H1 (cell line): ENCODE results near the gene BOK. TPM values are rescaled to one million over a fixed set of nuclear protein-coding genes. Genes with fewer than 3 reads are reported as not detected.
"Not testable (repeated sequence)": the region's sequence is repeated elsewhere in the genome, so short reads cannot be mapped to it uniquely, and the experiment has no call there.

Source experiments
- CTCF ChIA-PET: fragments of 300-600 bp; sonication (Branson Sonifier 250); formaldehyde crosslinking; loops from one replicate; lab custom pipeline; 2021; ENCODE audit not compliant: partially characterized antibody; lab: Charles Lee
- POLR2A ChIA-PET: fragments of 300-600 bp; sonication (Branson Sonifier 250); formaldehyde crosslinking; loops from one replicate; lab custom pipeline; 2021; ENCODE audit warnings: inconsistent platforms; ENCODE audit not compliant: partially characterized antibody; lab: Charles Lee
- DNase-seq, 2 experiments: peaks; one replicate each; pipeline versions ENCODE4 v3.0.0 to v3.0.0-alpha.2; 2010 to 2022; ENCODE audit warnings: low spot score in 2 of 2, low read depth in 1 of 2, mixed read lengths in 1 of 2
- FAIRE-seq: peaks from 2 replicates; lab custom pipeline; 2011; peaks lifted over from hg19 to GRCh38; lab: Jason Lieb, UNC
- H2AFZ ChIP-seq: 2 replicates; pipeline ENCODE4 v1.8.1; 2012; ENCODE audit warnings: low read length, inconsistent platforms
- H2AK5ac ChIP-seq: 2 replicates; pipeline ENCODE4 v1.6.1; 2013; ENCODE audit warnings: low read depth, low read length
- H2BK120ac ChIP-seq: replicated peaks from 2 replicates; pipeline ENCODE3; 2013; ENCODE audit warnings: low read depth, low read length, inconsistent platforms
- H2BK12ac ChIP-seq: 2 replicates; pipeline ENCODE4 v1.6.1; 2013; ENCODE audit warnings: low read depth, low read length
- H2BK15ac ChIP-seq: 2 replicates; pipeline ENCODE4 v1.6.1; 2013; ENCODE audit warnings: low read length
- H2BK20ac ChIP-seq: 2 replicates; pipeline ENCODE4 v1.6.1; 2013; ENCODE audit warnings: low read length
- H2BK5ac ChIP-seq: 2 replicates; pipeline ENCODE4 v1.6.1; 2013; ENCODE audit warnings: low read depth, low read length
- H3K14ac ChIP-seq: 2 replicates; pipeline ENCODE4 v1.6.1; 2013; ENCODE audit warnings: inconsistent platforms; ENCODE audit not compliant: insufficient read length
- H3K18ac ChIP-seq: 2 replicates; pipeline ENCODE4 v1.6.1; 2013; ENCODE audit warnings: low read length; ENCODE audit errors: extremely low read depth
- H3K23ac ChIP-seq: 2 replicates; pipeline ENCODE4 v1.6.1; 2013; ENCODE audit warnings: inconsistent platforms; ENCODE audit not compliant: insufficient read length
- H3K23me2 ChIP-seq: 2 replicates; pipeline ENCODE4 v1.6.1; 2013; ENCODE audit warnings: low read depth, low read length
- H3K27ac ChIP-seq: 2 replicates; pipeline ENCODE4 v1.6.1; 2011; ENCODE audit warnings: low read depth, low read length, inconsistent platforms
- H3K27me3 ChIP-seq, 4 experiments: replicated peaks in 1 of 4; 1 replicate in 1 of 4; 2 replicates in 3 of 4; pipeline versions ENCODE4 v1.6.1 to v1.8.1; 2011 to 2013; ENCODE audit warnings: low read length in 3 of 4, mild to moderate bottlenecking in 3 of 4, inconsistent platforms in 2 of 4, mixed read lengths in 2 of 4, moderate library complexity in 1 of 4; ENCODE audit not compliant: control insufficient read depth in 3 of 4, insufficient read depth in 3 of 4; ENCODE audit errors: extremely low read depth in 1 of 4
- H3K36me3 ChIP-seq, 4 experiments: 2 replicates each; pipeline versions ENCODE4 v1.6.1 to v1.8.1; 2011 to 2013; ENCODE audit warnings: mild to moderate bottlenecking in 4 of 4, low read length in 3 of 4, moderate library complexity in 2 of 4, control low read depth in 1 of 4, inconsistent platforms in 1 of 4; ENCODE audit not compliant: insufficient read depth in 4 of 4, control insufficient read depth in 2 of 4
- H3K4ac ChIP-seq: replicated peaks from 2 replicates; pipeline ENCODE3; 2013; ENCODE audit warnings: low read length, low read depth, mixed read lengths, inconsistent platforms; ENCODE audit not compliant: insufficient read length
- H3K4me1 ChIP-seq, 4 experiments: replicated peaks in 1 of 4; 1 replicate in 1 of 4; 2 replicates in 3 of 4; pipeline versions ENCODE4 v1.6.1 to v1.8.1; 2011 to 2013; ENCODE audit warnings: low read length in 3 of 4, inconsistent platforms in 2 of 4, mixed read lengths in 1 of 4; ENCODE audit not compliant: insufficient read depth in 4 of 4, control insufficient read depth in 3 of 4
- H3K4me2 ChIP-seq, 2 experiments: 2 replicates each; pipeline versions ENCODE4 v1.6.1 to v1.8.1; 2011 to 2013; ENCODE audit warnings: low read depth in 2 of 2, low read length in 2 of 2, control low read depth in 1 of 2, inconsistent platforms in 1 of 2, mild to moderate bottlenecking in 1 of 2; ENCODE audit not compliant: insufficient read depth in 1 of 2
- H3K4me3 ChIP-seq, 4 experiments: fragments of 200-600, 300-600 bp in 1 of 4; sonication (generic), shearing (Covaris generic), sonication (Bioruptor Twin) in 1 of 4; 2 replicates each; pipeline versions ENCODE4 v1.5.1 to v1.8.1; 2011 to 2016; ENCODE audit warnings: low read length in 4 of 4, low read depth in 3 of 4, control low read depth in 2 of 4, inconsistent platforms in 2 of 4, mild to moderate bottlenecking in 2 of 4, mixed read lengths in 1 of 4, moderate library complexity in 1 of 4; ENCODE audit not compliant: insufficient read depth in 2 of 4; ENCODE audit errors: extremely low read depth in 1 of 4
- H3K56ac ChIP-seq: replicated peaks from 2 replicates; pipeline ENCODE3; 2013; ENCODE audit warnings: low read depth, mild to moderate bottlenecking, mixed read lengths, low read length, inconsistent platforms; ENCODE audit not compliant: insufficient read length
- H3K79me1 ChIP-seq: 2 replicates; pipeline ENCODE4 v1.6.1; 2013; ENCODE audit warnings: low read depth, low read length, control low read depth
- H3K79me2 ChIP-seq, 2 experiments: 2 replicates each; pipeline versions ENCODE4 v1.6.1 to v1.8.1; 2012 to 2013; ENCODE audit warnings: low read length in 2 of 2, mild to moderate bottlenecking in 2 of 2, inconsistent platforms in 1 of 2; ENCODE audit not compliant: insufficient read depth in 2 of 2, control insufficient read depth in 1 of 2
- H3K9ac ChIP-seq, 4 experiments: replicated peaks in 1 of 4; 1 replicate in 1 of 4; 2 replicates in 3 of 4; pipeline versions ENCODE4 v1.6.1 to v1.8.1; 2011 to 2013; ENCODE audit warnings: low read depth in 3 of 4, low read length in 3 of 4, control low read depth in 2 of 4, mild to moderate bottlenecking in 2 of 4, moderate library complexity in 2 of 4, inconsistent platforms in 1 of 4; ENCODE audit errors: extremely low read depth in 1 of 4
- H3K9me3 ChIP-seq, 2 experiments: 2 replicates each; pipeline versions ENCODE4 v1.6.1 to v1.8.1; 2012 to 2013; ENCODE audit warnings: mild to moderate bottlenecking in 2 of 2, moderate library complexity in 2 of 2, control low read depth in 1 of 2, inconsistent platforms in 1 of 2, low read depth in 1 of 2, low read length in 1 of 2, mixed read lengths in 1 of 2; ENCODE audit not compliant: insufficient read depth in 2 of 2
- H4K20me1 ChIP-seq, 2 experiments: replicated peaks in 1 of 2; 2 replicates each; pipeline versions ENCODE3 to v1.8.1; 2011 to 2013; ENCODE audit warnings: inconsistent platforms in 2 of 2, low read length in 2 of 2, mild to moderate bottlenecking in 1 of 2; ENCODE audit not compliant: insufficient read depth in 2 of 2, control insufficient read depth in 1 of 2
- H4K5ac ChIP-seq: 2 replicates; pipeline ENCODE4 v1.6.1; 2013; ENCODE audit warnings: low read length, low read depth, mixed read lengths, inconsistent platforms; ENCODE audit not compliant: insufficient read length
- H4K8ac ChIP-seq: 2 replicates; pipeline ENCODE4 v1.8.0; 2013; ENCODE audit warnings: mild to moderate bottlenecking, moderate library complexity, low read length, inconsistent platforms; ENCODE audit not compliant: insufficient read depth; ENCODE audit errors: extremely low read depth
- H4K91ac ChIP-seq: replicated peaks from 2 replicates; pipeline ENCODE3; 2013; ENCODE audit warnings: low read length, mixed read lengths, inconsistent platforms; ENCODE audit not compliant: insufficient read length
- JUND ChIP-seq: IDR thresholded peaks from 2 replicates; pipeline ENCODE4 v1.6.1; 2011; ENCODE audit warnings: mild to moderate bottlenecking, improper control_type of control experiment, low read length
- KDM4A ChIP-seq: IDR thresholded peaks from one replicate; pipeline ENCODE4 v1.7.1; 2012; ENCODE audit warnings: low read depth, mild to moderate bottlenecking, moderate library complexity, low read length, inconsistent platforms; ENCODE audit not compliant: severe bottlenecking
- RBBP5 ChIP-seq: IDR thresholded peaks from 2 replicates; pipeline ENCODE4 v1.7.1; 2012; ENCODE audit warnings: low read depth, mild to moderate bottlenecking, inconsistent platforms, low read length, moderate library complexity, borderline replicate concordance
- SP1 ChIP-seq: IDR thresholded peaks from 2 replicates; pipeline ENCODE4 v1.6.1; 2011; ENCODE audit warnings: low read depth, low read length
- SP4 ChIP-seq: IDR thresholded peaks from 2 replicates; pipeline ENCODE4 v1.6.1; 2012; ENCODE audit warnings: low read length, inconsistent platforms
- TBP ChIP-seq: IDR thresholded peaks from 2 replicates; pipeline ENCODE4 v1.6.1; 2011; ENCODE audit warnings: low read depth, low read length, improper control_type of control experiment
- WGBS, 2 experiments: shearing (Covaris generic) in 1 of 2; methylation state at CpG; one replicate each; pipeline versions ENCODE4 v1.1.6 to v1.1.7; 2013 to 2015; ENCODE audit warnings: low lambda C conversion rate in 2 of 2, mixed read lengths in 2 of 2, inconsistent platforms in 1 of 2, low coverage in 1 of 2, missing lambda C conversion rate in 1 of 2; ENCODE audit not compliant: insufficient replicate concordance in 2 of 2, insufficient coverage in 1 of 2, insufficient read length in 1 of 2; ENCODE audit errors: extremely low coverage in 1 of 2, missing lambda C conversion rate in 1 of 2; 5-methylcytosine and 5-hydroxymethylcytosine counted together
- polyA plus RNA-seq, 7 experiments: library from polyadenylated mRNA; depleted of rRNA in 3 of 7; stranded (reverse) in 5 of 7; unstranded in 2 of 7; fragments of >200 nt in 5 of 7; fragments of 200-250 nt in 2 of 7; gene quantifications; 1 replicate in 5 of 7; 2 replicates in 1 of 7; 4 replicates in 1 of 7; pipeline versions ENCODE4 v1.2.1 to v1.2.3, GENCODE V29; 2011 to 2013; ENCODE audit warnings: missing spikeins in 2 of 7, mixed read lengths in 2 of 7
- total RNA-seq: library from RNA; stranded (reverse); fragmentation: NEBNext Ultra II Directional; extraction: Animal tissue kit (Norgen Biotek cat#: 25700); gene quantifications from 2 replicates; pipeline ENCODE4 v1.2.1, GENCODE V29; 2021
- TF ChIP-seq, protein P1 (sequence below): IDR thresholded peaks from 2 replicates; pipeline ENCODE4 v1.6.1; 2012; ENCODE audit warnings: inconsistent platforms
- TF ChIP-seq, protein P2 (sequence below): IDR thresholded peaks from 2 replicates; pipeline ENCODE4 v1.6.1; 2011; ENCODE audit warnings: low read depth, mild to moderate bottlenecking, low read length; ENCODE audit not compliant: insufficient read depth

BOK gene
- total and polyA plus RNA-seq, 2 of the 8 experiments (the other 6 are each of a cell fraction or from before 2014, with no cell fraction given) = 33.7 to 37.6 TPM

DNA sequence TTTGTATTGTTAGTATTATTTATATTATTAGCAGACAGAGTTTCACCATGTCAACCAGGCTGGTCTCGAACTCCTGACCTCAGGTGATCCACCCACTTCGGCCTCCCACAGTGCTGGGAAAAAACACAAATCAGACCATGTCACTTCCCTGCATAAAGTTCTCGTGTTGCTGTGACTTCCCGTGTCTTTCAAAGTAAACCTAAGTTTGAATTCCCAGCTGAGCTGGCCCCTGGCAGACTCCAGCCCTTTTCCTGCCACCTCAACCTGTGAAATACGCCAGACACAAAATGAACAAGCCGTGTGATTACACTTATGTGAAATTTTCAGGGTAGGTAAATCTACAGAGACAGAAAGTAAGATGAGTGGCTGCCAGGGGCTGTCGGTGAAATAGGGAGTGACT, 7.9 kb downstream of the BOK start (continued):
- TF ChIP-seq, protein P1, sequence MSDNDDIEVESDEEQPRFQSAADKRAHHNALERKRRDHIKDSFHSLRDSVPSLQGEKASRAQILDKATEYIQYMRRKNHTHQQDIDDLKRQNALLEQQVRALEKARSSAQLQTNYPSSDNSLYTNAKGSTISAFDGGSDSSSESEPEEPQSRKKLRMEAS = no peak
- TF ChIP-seq, protein P2, sequence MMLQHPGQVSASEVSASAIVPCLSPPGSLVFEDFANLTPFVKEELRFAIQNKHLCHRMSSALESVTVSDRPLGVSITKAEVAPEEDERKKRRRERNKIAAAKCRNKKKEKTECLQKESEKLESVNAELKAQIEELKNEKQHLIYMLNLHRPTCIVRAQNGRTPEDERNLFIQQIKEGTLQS = no peak
- TF ChIP-seq JUND = no peak
- no peak for TF ChIP-seq TBP
- no peak for TF ChIP-seq RBBP5
- no peak for TF ChIP-seq SP1
- no peak for TF ChIP-seq SP4
- TF ChIP-seq KDM4A = no peak

DNA sequence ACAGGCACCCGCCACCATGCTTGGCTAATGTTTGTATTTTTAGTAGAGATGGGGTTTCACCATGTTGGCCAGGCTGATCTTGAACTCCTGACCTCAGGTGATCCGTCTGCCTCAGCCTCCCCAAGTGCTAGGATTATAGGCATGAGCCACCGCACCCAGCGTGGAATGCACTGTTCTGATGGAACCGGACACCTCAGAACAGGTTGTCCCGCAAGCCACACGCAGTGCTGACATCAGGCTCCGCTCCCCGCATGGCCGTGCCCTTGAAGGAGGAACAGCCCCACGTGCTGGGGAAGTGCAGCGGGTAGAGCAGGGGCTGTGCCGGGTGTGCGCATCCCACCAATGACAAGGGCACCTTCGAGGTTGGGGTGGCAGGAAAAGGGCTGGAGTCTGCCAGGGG, 8.7 kb downstream of the BOK start:
- Histone ChIP-seq H3K4me1 (peaks cover 0 to 16% (median 3%) of the 10 kb centered on the region in 4 experiments; a peak in 5 of 7 replicates), H4K20me1 (peaks cover 3 to 18% of the 10 kb centered on the region in 2 experiments)
- H3K4me3 ChIP-seq, H3K4ac ChIP-seq, H2BK20ac ChIP-seq, H2BK5ac ChIP-seq, POLR2A ChIA-PET, DNase-seq, H3K27ac ChIP-seq, H3K27me3 ChIP-seq, H2BK15ac ChIP-seq, H4K91ac ChIP-seq, H3K36me3 ChIP-seq, H2BK120ac ChIP-seq, H3K23ac ChIP-seq, H3K9me3 ChIP-seq, H3K4me2 ChIP-seq, H2AK5ac ChIP-seq, H3K9ac ChIP-seq, H3K18ac ChIP-seq, FAIRE-seq, H3K23me2 ChIP-seq, H2BK12ac ChIP-seq, H3K56ac ChIP-seq, H2AFZ ChIP-seq, H3K79me2 ChIP-seq, H4K5ac ChIP-seq, H4K8ac ChIP-seq, H3K79me1 ChIP-seq, H3K14ac ChIP-seq: not testable (repeated sequence)
- CTCF ChIA-PET = interaction anchor here (0.7 kb wide), 1 partner anchor 19 kb away, joined by 3 read pairs; no protein-coding TSS in a partner anchor
- WGBS, 2 experiments = 94% methylated on average over 3 of the region's 15 CpGs; no CpG with 5 or more reads in 1 of the 2 experiments
